DND-41 (cell line): ENCODE data around the gene DSCAM.

ENCODE experiments used
- ATAC-seq: fragments of 200-7000 bp; cut with Tn5 transposase; 3 replicates; pipeline ENCODE4 v1.9.1; 2021; ENCODE audit warnings: low read depth; ENCODE audit not compliant: insufficient read depth
- DNase-seq: peaks from one replicate; pipeline ENCODE4 v3.0.0-alpha.2; 2020
- H2AFZ ChIP-seq: 2 replicates; pipeline ENCODE4 v1.6.0; 2012; ENCODE audit warnings: low read depth, low read length
- H3K27ac ChIP-seq: 2 replicates; pipeline ENCODE4 v1.5.1; 2012; ENCODE audit warnings: low read length, inconsistent platforms
- H3K27me3 ChIP-seq: fragments of 200-600 bp; sonication (generic); 2 replicates; pipeline ENCODE4 v1.6.0; 2012; ENCODE audit warnings: low read length, mild to moderate bottlenecking, inconsistent platforms; ENCODE audit not compliant: insufficient read depth, poor library complexity
- H3K36me3 ChIP-seq: 2 replicates; pipeline ENCODE4 v1.5.1; 2012; ENCODE audit warnings: low read length, inconsistent platforms; ENCODE audit not compliant: insufficient read depth
- H3K4me1 ChIP-seq: 2 replicates; pipeline ENCODE4 v1.5.1; 2012; ENCODE audit warnings: mild to moderate bottlenecking, low read length; ENCODE audit not compliant: insufficient read depth
- H3K4me2 ChIP-seq: 2 replicates; pipeline ENCODE4 v1.6.0; 2012; ENCODE audit warnings: mild to moderate bottlenecking, moderate library complexity, low read length, inconsistent platforms; ENCODE audit not compliant: insufficient read depth
- H3K4me3 ChIP-seq, 2 experiments: fragments of 200-600 bp in 1 of 2; shearing (Covaris generic) in 1 of 2; 2 replicates each; pipeline ENCODE4 v1.5.1; 2012 to 2016; ENCODE audit warnings: inconsistent platforms in 2 of 2, low read length in 2 of 2, mild to moderate bottlenecking in 2 of 2, low read depth in 1 of 2, moderate library complexity in 1 of 2
- H3K79me2 ChIP-seq: 2 replicates; pipeline ENCODE4 v1.6.0; 2012; ENCODE audit warnings: low read length, inconsistent platforms; ENCODE audit not compliant: insufficient read depth
- H3K9ac ChIP-seq: 2 replicates; pipeline ENCODE4 v1.6.0; 2012; ENCODE audit warnings: low read depth, mild to moderate bottlenecking, inconsistent platforms, low read length, moderate library complexity
- H3K9me3 ChIP-seq: 2 replicates; pipeline ENCODE4 v1.5.1; 2012; ENCODE audit warnings: low read length, moderate library complexity, mild to moderate bottlenecking, inconsistent platforms; ENCODE audit not compliant: insufficient read depth, severe bottlenecking
- H4K20me1 ChIP-seq: 2 replicates; pipeline ENCODE4 v1.6.0; 2012; ENCODE audit warnings: low read length; ENCODE audit not compliant: insufficient read depth
- CTCF ChIP-seq: IDR thresholded peaks from 2 replicates; pipeline ENCODE4 v1.5.1; 2012; ENCODE audit warnings: borderline replicate concordance, low read length, moderate library complexity, mild to moderate bottlenecking; ENCODE audit not compliant: poor library complexity, severe bottlenecking; ENCODE audit errors: extremely low read depth
- EZH2 ChIP-seq: IDR thresholded peaks from 3 replicates; pipeline ENCODE4 v1.6.1; 2012; ENCODE audit warnings: borderline replicate concordance, low read depth, mild to moderate bottlenecking, moderate library complexity, low read length, inconsistent platforms; ENCODE audit not compliant: severe bottlenecking

The DSCAM gene

GRCh38 chr21:40385883-40386282, 461.1 kb downstream of the DSCAM start:
- H2AFZ ChIP-seq = no peak overlapping the region
- no peak overlapping the region for H3K4me2 ChIP-seq
- H3K79me2 ChIP-seq = no peaks in the 10 kb centered on the region
- ATAC-seq (no peak), DNase-seq (no peak)
- no peak overlapping the region for H3K4me3 ChIP-seq
- H3K36me3 ChIP-seq = no peaks in the 10 kb centered on the region
- H3K4me1 ChIP-seq = no peaks in the 10 kb centered on the region
- H3K9ac ChIP-seq = no peak overlapping the region
- peaks cover 8% of the 10 kb centered on the region for H3K27me3 ChIP-seq
- TF ChIP-seq EZH2 = no peak
- no peak for TF ChIP-seq CTCF
- H4K20me1 ChIP-seq = no peaks in the 10 kb centered on the region
- H3K9me3 ChIP-seq = no peaks in the 10 kb centered on the region
- no peak overlapping the region for H3K27ac ChIP-seq

GRCh38 chr21:40383951-40384350, 463.0 kb downstream of the DSCAM start:
- Histone ChIP-seq H3K9ac (no peak overlapping the region), H3K4me2 (no peak overlapping the region), H3K27ac (no peak overlapping the region), H2AFZ (no peak overlapping the region), H3K27me3 (peaks cover 8% of the 10 kb centered on the region), H3K4me1 (no peaks in the 10 kb centered on the region), H4K20me1 (no peaks in the 10 kb centered on the region), H3K36me3 (no peaks in the 10 kb centered on the region), H3K9me3 (no peaks in the 10 kb centered on the region), H3K4me3 (no peak overlapping the region), H3K79me2 (no peaks in the 10 kb centered on the region)
- TF ChIP-seq EZH2 = no peak
- TF ChIP-seq CTCF = no peak
- ATAC-seq = no peak
- DNase-seq = no peak

GRCh38 chr21:40381111-40381510, 465.8 kb downstream of the DSCAM start:
- no peaks in the 10 kb centered on the region for H3K27me3 ChIP-seq
- TF ChIP-seq EZH2 = no peak
- TF ChIP-seq CTCF = no peak
- no peak overlapping the region for H3K4me2 ChIP-seq

More at GRCh38 chr21:40381111-40381510, 465.8 kb downstream of the DSCAM start:
- Histone ChIP-seq H4K20me1 (no peaks in the 10 kb centered on the region), H3K4me3 (no peak overlapping the region), H3K9ac (no peak overlapping the region), H3K9me3 (no peaks in the 10 kb centered on the region), H3K79me2 (no peaks in the 10 kb centered on the region), H3K36me3 (no peaks in the 10 kb centered on the region), H3K27ac (no peak overlapping the region), H2AFZ (no peak overlapping the region), H3K4me1 (no peaks in the 10 kb centered on the region)
- no peak for DNase-seq
- ATAC-seq = no peak
